Endothelial cell of umbilical vein (primary cell): Measurements from ENCODE around the gene ACAT2.

Experiments
- EZH2 ChIP-seq: IDR thresholded peaks from 2 replicates; pipeline ENCODE4 v1.6.1; 2012; ENCODE audit warnings: borderline replicate concordance, low read depth, mild to moderate bottlenecking, moderate library complexity, low read length, inconsistent platforms; ENCODE audit not compliant: severe bottlenecking
- JUN ChIP-seq: IDR thresholded peaks from 2 replicates; pipeline ENCODE4 v1.6.1; 2011; ENCODE audit warnings: borderline replicate concordance, low read depth; ENCODE audit not compliant: insufficient read length, insufficient read depth
- MAX ChIP-seq: IDR thresholded peaks from 2 replicates; pipeline ENCODE4 v1.6.1; 2011; ENCODE audit not compliant: insufficient read depth, insufficient read length
- POLR2A ChIP-seq: IDR thresholded peaks from 2 replicates; pipeline ENCODE4 v1.6.1; 2012; ENCODE audit warnings: low read depth, mild to moderate bottlenecking, control low read depth, low read length
- POLR2AphosphoS5 ChIP-seq: IDR thresholded peaks from 2 replicates; pipeline ENCODE4 v1.6.1; 2012; ENCODE audit warnings: low read depth, mild to moderate bottlenecking, control low read depth, low read length, moderate library complexity; ENCODE audit not compliant: insufficient read depth
- TF ChIP-seq, protein P1 (sequence below), 2 donors: IDR thresholded peaks; 1 replicate in 1 of 2; 2 replicates in 1 of 2; pipeline ENCODE4 v1.5.1; 2011; ENCODE audit warnings: low read length in 2 of 2, mild to moderate bottlenecking in 2 of 2, moderate library complexity in 2 of 2, control low read depth in 1 of 2, inconsistent platforms in 1 of 2, low read depth in 1 of 2; ENCODE audit not compliant: insufficient read depth in 1 of 2; ENCODE audit errors: extremely low read depth in 1 of 2

DNA sequence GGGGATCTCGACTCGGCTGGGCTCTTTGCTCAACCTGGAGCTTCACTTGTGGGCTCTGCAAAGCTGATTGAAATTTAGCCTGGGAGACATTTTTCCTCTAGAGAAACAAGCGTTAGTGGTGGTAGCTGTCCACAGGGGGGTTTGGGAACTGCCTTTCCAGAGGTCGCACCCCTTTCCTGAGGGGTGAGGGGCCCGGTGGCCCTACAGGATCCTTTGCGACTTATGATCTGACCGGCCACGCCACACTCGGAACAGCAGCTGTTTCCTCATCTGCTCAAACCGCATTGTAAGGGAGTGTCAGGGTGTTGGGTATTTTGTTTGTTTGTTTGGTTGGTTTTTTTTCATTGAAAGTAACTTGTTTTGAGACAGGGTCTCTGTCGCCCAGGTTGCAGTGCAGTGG, 59.3 kb downstream of the ACAT2 start:
- TF ChIP-seq, protein P1, sequence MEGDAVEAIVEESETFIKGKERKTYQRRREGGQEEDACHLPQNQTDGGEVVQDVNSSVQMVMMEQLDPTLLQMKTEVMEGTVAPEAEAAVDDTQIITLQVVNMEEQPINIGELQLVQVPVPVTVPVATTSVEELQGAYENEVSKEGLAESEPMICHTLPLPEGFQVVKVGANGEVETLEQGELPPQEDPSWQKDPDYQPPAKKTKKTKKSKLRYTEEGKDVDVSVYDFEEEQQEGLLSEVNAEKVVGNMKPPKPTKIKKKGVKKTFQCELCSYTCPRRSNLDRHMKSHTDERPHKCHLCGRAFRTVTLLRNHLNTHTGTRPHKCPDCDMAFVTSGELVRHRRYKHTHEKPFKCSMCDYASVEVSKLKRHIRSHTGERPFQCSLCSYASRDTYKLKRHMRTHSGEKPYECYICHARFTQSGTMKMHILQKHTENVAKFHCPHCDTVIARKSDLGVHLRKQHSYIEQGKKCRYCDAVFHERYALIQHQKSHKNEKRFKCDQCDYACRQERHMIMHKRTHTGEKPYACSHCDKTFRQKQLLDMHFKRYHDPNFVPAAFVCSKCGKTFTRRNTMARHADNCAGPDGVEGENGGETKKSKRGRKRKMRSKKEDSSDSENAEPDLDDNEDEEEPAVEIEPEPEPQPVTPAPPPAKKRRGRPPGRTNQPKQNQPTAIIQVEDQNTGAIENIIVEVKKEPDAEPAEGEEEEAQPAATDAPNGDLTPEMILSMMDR (IDR thresholded peaks at IDR 0.05; ENCODE audit: extremely low read depth in 1 of 2, insufficient read depth in 1 of 2, low read depth in 1 of 2, low read length in 2 of 2), result no peak
- no peak for TF ChIP-seq POLR2A
- no peak for TF ChIP-seq JUN
- TF ChIP-seq POLR2AphosphoS5, result no peak
- no peak for TF ChIP-seq EZH2
- TF ChIP-seq MAX, result no peak
